K562 (cell line): ENCODE data around the gene FKBP2. TPM values are rescaled to one million over a fixed set of nuclear protein-coding genes. Genes with fewer than 3 reads are reported as not detected.

ENCODE experiments used
- DACH1 ChIP-seq: fragments of 450-650 bp; IDR thresholded peaks from 2 replicates; pipeline ENCODE4 v1.6.1; 2018; ENCODE audit not compliant: partially characterized antibody
- ELK3 ChIP-seq: fragments of 450-650 bp; formaldehyde crosslinking; IDR thresholded peaks from 2 replicates; pipeline ENCODE4 v1.4.0; 2020; ENCODE audit warnings: mild to moderate bottlenecking
- ERF ChIP-seq: fragments of 450-650 bp; formaldehyde crosslinking; IDR thresholded peaks from 2 replicates; pipeline ENCODE4 v1.4.0; 2020; ENCODE audit warnings: mild to moderate bottlenecking, mixed read lengths
- FOXJ3 ChIP-seq: sonication (generic); formaldehyde crosslinking; IDR thresholded peaks from 2 replicates; pipeline ENCODE4 v1.4.0; 2020; ENCODE audit warnings: mild to moderate bottlenecking, missing genetic modification reagents
- GMEB1 ChIP-seq: fragments of 250-450 bp; sonication (Bioruptor Pico); IDR thresholded peaks from 2 replicates; pipeline ENCODE4 v1.4.0; 2020; ENCODE audit warnings: mild to moderate bottlenecking
- KDM2B ChIP-seq: fragments of 250-450 bp; sonication (Bioruptor Pico); IDR thresholded peaks from 2 replicates; pipeline ENCODE4 v1.8.0; 2021; ENCODE audit warnings: mild to moderate bottlenecking, moderate library complexity
- NR2F6 ChIP-seq: fragments of 450-650 bp; formaldehyde crosslinking; IDR thresholded peaks from 2 replicates; pipeline ENCODE4 v1.4.0; 2020; ENCODE audit warnings: mild to moderate bottlenecking
- RAD21 ChIP-seq, 2 experiments: fragments of 250-450 bp in 1 of 2; fragments of 450-650 bp in 1 of 2; sonication (Bioruptor Pico) in 1 of 2; formaldehyde crosslinking in 1 of 2; IDR thresholded peaks in 1 of 2; conservative IDR thresholded peaks in 1 of 2; 2 replicates each; pipeline versions ENCODE4 v1.4.0 to v1.8.0; 2020 to 2022; ENCODE audit warnings: mild to moderate bottlenecking in 2 of 2, moderate library complexity in 1 of 2
- RAD51 ChIP-seq: fragments of 450-650 bp; IDR thresholded peaks from 2 replicates; pipeline ENCODE4 v1.7.1; 2016; ENCODE audit warnings: low read depth, mild to moderate bottlenecking, borderline replicate concordance
- RBM25 ChIP-seq: fragments of 200-400 bp; formaldehyde crosslinking; IDR thresholded peaks from 2 replicates; pipeline ENCODE4 v1.6.1; 2018; ENCODE audit warnings: low read length, low read depth, moderate library complexity; ENCODE audit not compliant: severe bottlenecking
- TARDBP ChIP-seq: fragments of 450-650 bp; IDR thresholded peaks from 2 replicates; pipeline ENCODE4 v1.6.1; 2016
- TBP ChIP-seq: optimal IDR thresholded peaks from 2 replicates; pipeline ENCODE3; 2011; ENCODE audit warnings: low read depth, low read length, improper control_type of control experiment
- TEAD2 ChIP-seq: fragments of 450-650 bp; IDR thresholded peaks from 2 replicates; pipeline ENCODE4 v1.6.1; 2016; ENCODE audit warnings: missing genetic modification characterization, control low read depth, missing compliant biosample characterization
- TSHZ1 ChIP-seq: fragments of 250-450 bp; sonication (Bioruptor Pico); IDR thresholded peaks from 2 replicates; pipeline ENCODE4 v1.4.0; 2020; ENCODE audit warnings: mild to moderate bottlenecking, moderate library complexity
- XRCC4 ChIP-seq: IDR thresholded peaks from one replicate; pipeline ENCODE4 v1.6.1; 2011; ENCODE audit not compliant: insufficient read depth, insufficient read length; ENCODE audit errors: extremely low read depth
- ZC3H11A ChIP-seq: IDR thresholded peaks from 2 replicates; pipeline ENCODE4 v1.6.1; 2012; ENCODE audit warnings: low read depth, low read length, improper control_type of control experiment
- ZNF174 ChIP-seq: fragments of 250-450 bp; sonication (Bioruptor Pico); IDR thresholded peaks from 2 replicates; pipeline ENCODE4 v1.4.0; 2020; ENCODE audit warnings: mild to moderate bottlenecking
- polyA plus RNA-seq, 8 experiments: library from polyadenylated mRNA; depleted of rRNA in 4 of 8; stranded (reverse) in 5 of 8; unstranded in 3 of 8; fragments of >200 nt; fragmentation: Nextera tagmentation in 2 of 8; fragmentation: Illumina TruSeq in 1 of 8; extraction: Ambion mirVana in 2 of 8; extraction: Trizol in 1 of 8; gene quantifications; 2 replicates each; pipeline versions ENCODE4 v1.2.1 to v1.2.3, GENCODE V29; 2011 to 2014; ENCODE audit warnings: inconsistent platforms in 1 of 8, missing spikeins in 1 of 8
- total RNA-seq, 7 experiments: library from RNA; depleted of rRNA in 6 of 7; stranded (reverse); fragments of >200 nt in 6 of 7; fragmentation: Illumina TruSeq in 2 of 7; extraction: Trizol in 2 of 7; gene quantifications; 2 replicates each; pipeline versions ENCODE4 v1.2.1 to v1.2.3, GENCODE V29; 2011 to 2021; ENCODE audit warnings: low replicate concordance in 1 of 7
- TF ChIP-seq, protein P1 (sequence below): IDR thresholded peaks from 3 replicates; pipeline ENCODE4 v1.6.1; 2011; ENCODE audit warnings: borderline replicate concordance, mild to moderate bottlenecking; ENCODE audit not compliant: insufficient read length, insufficient read depth

FKBP2 gene
- total and polyA plus RNA-seq, 9 of the 15 experiments (the other 6 are each of a cell fraction or from before 2014, with no cell fraction given), result 3.5 to 151 (median 58.1) TPM

DNA sequence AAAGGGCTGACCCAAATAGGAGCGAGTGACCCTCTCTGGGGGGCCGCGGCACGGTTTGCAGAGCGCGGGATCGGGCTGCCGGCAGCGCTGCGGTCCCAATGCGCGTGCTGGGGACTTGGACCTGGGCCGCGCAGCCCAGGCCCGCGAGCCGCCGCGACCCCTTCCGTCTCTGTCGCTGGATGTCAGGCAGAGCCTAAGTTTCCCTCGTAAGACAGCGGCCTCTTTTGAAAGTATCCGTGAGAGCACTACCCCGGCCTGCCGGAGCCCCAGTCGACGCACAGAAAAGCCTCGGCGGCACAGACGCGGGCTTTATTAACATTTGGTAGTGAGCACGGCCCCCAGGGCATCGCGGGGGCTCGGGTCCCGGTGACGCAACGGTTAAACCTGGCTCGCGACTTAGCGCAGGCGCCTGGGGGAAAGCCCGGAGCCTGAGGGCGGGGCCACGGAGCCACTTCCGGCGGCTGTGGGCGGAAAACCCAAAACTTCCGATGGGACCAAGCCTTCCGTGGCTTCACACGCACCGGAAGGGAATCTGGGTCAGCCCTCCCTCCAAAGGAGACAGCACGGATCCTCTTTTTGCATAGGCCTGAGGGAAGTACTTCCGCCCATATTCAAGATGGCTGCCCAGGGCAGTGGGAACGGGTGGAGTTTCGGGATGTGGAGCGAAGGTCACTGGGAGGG, 28.8 kb downstream of the FKBP2 start (continued):
- TF ChIP-seq TSHZ1, result no peak
- TF ChIP-seq ZNF174 (CRISPR knock-in tag), result no peak
- no peak for TF ChIP-seq DACH1
- TF ChIP-seq ELK3 (CRISPR knock-in tag), result no peak
- TF ChIP-seq GMEB1 (CRISPR knock-in tag), result 0 out of 2 replicates have a peak, but pooled peaks have one; percentile 4
- TF ChIP-seq RBM25, result no peak
- peak; percentile 69; the same call in 1 of the 2 replicates for TF ChIP-seq NR2F6
- TF ChIP-seq TEAD2 (tag), result no peak
- TF ChIP-seq ZC3H11A, result peak; percentile 15; the same call in 1 of the 2 replicates
- no peak for TF ChIP-seq RAD51
- no peak for TF ChIP-seq TARDBP
- peak; percentile 75 for TF ChIP-seq TBP
- peak; percentile 74 for TF ChIP-seq ERF (CRISPR knock-in tag)
- TF ChIP-seq, protein P1, sequence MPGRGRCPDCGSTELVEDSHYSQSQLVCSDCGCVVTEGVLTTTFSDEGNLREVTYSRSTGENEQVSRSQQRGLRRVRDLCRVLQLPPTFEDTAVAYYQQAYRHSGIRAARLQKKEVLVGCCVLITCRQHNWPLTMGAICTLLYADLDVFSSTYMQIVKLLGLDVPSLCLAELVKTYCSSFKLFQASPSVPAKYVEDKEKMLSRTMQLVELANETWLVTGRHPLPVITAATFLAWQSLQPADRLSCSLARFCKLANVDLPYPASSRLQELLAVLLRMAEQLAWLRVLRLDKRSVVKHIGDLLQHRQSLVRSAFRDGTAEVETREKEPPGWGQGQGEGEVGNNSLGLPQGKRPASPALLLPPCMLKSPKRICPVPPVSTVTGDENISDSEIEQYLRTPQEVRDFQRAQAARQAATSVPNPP, result no peak
- TF ChIP-seq XRCC4, result no peak
- no peak for TF ChIP-seq KDM2B (CRISPR knock-in tag)
- TF ChIP-seq RAD21 (CRISPR knock-in tag; conservative IDR thresholded peaks at IDR 0.05 in 1 of 2, IDR thresholded peaks at IDR 0.05 in 1 of 2), result peak; percentile 19 to 21; a peak in 2 of 4 replicates
- no peak for TF ChIP-seq FOXJ3 (CRISPR knock-in tag)
